GM19324 (cell line): ENCODE data around the gene CDYL2.

Experiments used
- ATAC-seq: cut with Tn5 transposase; IDR thresholded peaks from one replicate; pipeline ENCODE4 v1.9.1; 2021; ENCODE audit warnings: mild to moderate bottlenecking, moderate library complexity; ENCODE audit not compliant: unreplicated experiment, low FRiP score

The CDYL2 gene

GRCh38 chr16:80681436-80681835 is 123.0 kb downstream of the CDYL2 start:
- no peak for ATAC-seq

- ATAC-seq = no peak
These were observed 123.6 kb downstream of the CDYL2 start for GRCh38 chr16:80680839-80681238.

DNA sequence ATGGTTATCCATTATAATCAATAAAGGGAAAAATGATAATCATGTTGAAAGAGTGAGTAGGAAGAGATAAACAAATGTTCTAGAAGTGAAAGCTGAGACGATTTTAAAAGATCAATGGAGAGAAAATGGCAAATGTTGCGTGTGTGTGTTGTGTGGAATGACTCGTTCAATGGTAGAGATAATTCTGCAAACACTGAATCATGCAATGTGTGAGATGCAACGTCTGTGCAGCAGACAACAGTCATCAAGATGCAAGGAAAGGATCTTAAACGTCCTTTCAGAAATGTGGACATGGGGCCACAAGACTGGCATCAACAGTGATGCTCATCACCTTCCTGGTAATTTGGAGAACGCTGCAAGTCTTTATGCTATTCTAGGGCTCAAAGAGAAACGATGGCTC is 124.4 kb downstream of the CDYL2 start:
- ATAC-seq = no peak

DNA sequence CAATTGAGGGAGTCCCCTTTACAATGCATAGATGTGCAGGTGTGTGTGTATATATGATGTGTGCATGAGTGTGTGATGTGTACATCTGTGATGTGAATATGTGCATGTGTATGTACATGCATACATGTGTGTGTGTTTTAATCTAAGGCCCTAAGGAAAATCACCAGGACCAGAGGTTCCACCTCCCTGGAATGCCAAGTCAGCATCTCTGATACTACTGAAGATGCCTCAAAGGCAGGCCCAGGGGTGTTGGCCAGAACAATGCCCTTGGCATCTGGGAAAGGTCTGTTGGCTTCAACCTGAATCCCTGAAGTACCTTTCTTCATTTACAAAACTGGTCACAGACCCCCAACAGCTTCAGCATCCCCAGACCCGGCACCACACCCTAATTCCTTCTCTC is 129.5 kb downstream of the CDYL2 start:
- ATAC-seq = no peak

- no peak for ATAC-seq
These were observed 132.0 kb downstream of the CDYL2 start for GRCh38 chr16:80672379-80672778.

DNA sequence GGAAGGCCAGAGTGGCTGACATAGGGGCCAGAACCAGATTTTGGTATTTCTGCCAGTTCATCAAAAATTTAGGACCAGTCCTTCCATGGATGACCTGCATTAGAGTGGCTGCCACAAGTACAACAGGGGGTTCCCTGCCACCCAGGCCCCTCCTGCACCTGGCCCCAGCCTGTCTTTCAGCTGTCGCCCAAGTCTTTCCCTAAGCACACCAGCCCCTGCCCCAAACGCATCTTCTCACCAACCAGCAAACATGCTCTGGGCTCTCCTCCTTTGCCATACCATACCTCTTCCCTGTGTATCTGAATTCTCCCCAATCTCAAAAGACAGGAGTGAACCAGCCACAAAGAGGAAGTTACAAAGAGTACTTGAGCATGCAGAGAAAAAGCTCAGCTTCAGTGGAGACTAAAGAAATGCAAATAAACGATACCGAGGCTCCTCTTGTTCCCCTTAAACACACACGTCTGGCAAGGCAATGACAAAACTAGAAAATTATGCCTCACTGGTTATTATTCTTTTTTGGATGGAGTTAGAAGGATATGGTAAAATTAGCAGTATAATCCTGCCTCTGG is 133.0 kb downstream of the CDYL2 start:
- no peak for ATAC-seq

DNA sequence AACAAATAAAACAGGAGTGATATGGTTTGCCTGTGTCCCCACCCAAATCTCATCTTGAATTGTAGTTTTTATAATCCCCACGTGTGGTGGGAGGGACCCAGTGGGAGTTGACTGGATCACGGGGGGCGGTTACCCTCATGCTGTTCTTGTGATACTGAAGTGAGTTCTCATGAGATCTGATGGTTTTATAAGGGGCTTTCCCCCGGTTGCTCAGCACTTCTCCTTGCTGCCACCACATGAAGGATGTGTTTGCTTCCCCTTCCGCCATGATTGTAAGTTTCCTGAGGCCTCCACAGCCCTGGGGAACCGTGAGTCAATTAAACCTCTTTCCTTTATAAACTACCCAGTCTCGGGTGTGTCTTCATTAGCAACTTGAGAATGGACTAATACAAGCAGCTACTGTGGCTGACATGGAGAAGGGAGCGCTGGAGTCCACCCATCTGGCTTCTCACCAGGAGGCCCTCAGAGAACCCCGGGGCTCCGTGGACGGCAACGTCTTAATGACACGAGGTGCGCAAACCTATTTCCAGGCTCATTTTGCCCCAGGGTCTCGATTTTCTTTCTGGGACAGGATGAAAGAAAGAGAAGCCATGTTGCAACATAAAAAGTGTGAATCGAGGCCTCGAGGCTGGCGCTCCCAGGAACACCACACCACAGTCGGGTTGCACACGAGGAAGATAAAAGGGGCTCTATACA is 134.1 kb downstream of the CDYL2 start:
- no peak for ATAC-seq

- no peak for ATAC-seq
These were observed 134.7 kb downstream of the CDYL2 start for GRCh38 chr16:80669673-80670072.

DNA sequence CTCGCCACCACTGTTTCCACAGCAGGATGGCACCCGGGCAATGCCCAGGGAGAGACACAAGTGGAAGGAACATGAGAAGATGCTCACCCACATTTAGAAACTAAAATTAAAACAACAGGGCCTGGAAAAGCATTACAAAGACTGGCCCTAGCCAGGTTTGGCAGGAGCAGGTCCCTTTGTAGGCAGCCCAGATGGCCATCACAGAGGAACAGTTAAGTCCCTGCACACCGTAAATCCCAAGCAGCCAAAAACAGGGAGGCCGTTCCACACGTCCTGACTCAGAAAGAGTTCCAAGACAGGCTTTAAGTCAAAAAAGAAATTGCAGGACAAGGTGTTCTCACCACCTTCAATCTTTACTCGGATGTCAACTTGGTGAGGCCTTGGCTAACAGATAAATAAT is 136.5 kb downstream of the CDYL2 start:
- ATAC-seq = no peak

- ATAC-seq = no peak
These were observed 137.2 kb downstream of the CDYL2 start for GRCh38 chr16:80667251-80667560.

- ATAC-seq = no peak
These were observed 137.8 kb downstream of the CDYL2 start for GRCh38 chr16:80666378-80667250.

GRCh38 chr16:80665356-80665755 is 139.0 kb downstream of the CDYL2 start:
- ATAC-seq = no peak

DNA sequence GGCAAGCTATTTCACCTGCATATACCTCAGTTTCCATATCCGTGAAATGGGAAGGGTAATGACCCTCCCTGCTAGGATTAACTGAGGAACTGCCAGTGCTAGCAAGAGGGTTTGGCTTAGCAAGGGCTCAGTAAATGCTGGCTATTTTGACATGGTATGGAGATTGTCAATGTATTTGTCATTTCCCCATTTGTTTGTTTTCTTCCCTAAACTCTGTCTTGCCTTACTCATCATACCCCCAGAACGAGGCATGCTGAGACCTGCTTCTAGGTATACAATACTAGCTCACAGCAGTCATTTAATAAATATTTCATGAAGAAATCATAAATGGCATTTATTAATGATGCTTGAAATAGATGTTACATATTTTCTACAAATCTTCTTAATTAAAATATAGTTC is 139.6 kb downstream of the CDYL2 start:
- no peak for ATAC-seq

DNA sequence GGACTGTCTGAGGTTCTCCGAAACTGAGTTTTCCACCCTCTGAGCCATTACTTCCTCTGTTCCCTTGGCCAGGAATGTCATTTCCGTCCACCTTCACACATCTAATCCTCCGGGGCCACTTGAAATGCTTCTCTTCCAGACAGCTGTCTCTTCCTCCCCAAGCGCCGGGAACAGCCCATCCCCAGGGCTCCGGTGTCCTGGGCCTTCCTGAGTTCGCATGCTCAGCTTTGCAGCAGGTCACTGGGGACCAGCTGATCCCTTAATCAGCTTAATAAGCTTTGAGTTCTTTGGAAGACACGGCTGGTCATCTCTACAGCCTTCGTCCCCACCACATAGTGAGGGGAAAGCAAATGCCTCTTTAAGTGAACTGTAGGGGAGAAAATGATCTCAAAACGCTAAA is 140.2 kb downstream of the CDYL2 start:
- ATAC-seq = no peak

GRCh38 chr16:80663078-80663477 is 141.3 kb downstream of the CDYL2 start:
- ATAC-seq = no peak

- no peak for ATAC-seq
These were observed 144.5 kb downstream of the CDYL2 start for GRCh38 chr16:80659865-80660264.

DNA sequence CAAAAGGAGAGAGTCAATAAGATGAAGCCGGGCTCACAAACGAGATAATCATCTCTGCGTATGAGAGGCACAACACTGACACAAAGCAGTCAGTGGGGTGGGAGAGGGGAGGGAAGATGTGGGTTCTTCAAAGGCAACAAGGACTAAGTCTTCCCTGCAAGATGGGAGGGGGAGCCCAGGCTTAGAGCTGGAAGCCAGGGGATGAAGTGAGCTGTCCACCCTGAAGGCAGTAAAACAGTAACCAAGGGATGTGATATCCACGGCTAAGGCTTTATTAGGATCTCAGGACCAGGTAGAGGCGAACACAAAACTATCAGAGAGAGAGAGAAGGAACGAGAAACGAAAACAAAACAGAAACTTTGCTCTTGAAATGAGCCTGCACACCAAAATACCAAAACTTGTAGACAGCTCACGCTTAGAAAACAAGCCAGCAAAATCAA is 147.7 kb downstream of the CDYL2 start:
- peak; percentile 83 for ATAC-seq

DNA sequence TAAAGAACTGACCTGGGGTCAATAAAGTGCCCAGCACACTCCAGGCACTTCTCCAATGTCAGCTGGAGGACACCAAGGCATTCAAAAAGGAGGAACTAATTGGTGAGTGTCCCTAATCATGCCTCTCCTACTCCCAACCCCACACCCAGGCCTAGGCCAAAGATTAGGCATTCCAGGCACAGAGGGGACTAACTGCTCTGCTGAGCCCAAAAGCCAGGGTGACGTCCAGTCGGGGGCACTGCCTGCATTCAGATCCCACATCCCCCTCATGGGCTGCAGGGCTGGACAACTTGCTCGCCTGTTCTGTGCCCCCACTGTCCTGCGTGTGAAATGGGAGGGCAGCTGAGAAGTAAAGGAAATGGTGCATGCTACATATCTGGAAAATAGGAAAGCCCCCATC is 148.2 kb downstream of the CDYL2 start:
- ATAC-seq = no peak

GRCh38 chr16:80655751-80656150 is 148.6 kb downstream of the CDYL2 start:
- no peak for ATAC-seq

DNA sequence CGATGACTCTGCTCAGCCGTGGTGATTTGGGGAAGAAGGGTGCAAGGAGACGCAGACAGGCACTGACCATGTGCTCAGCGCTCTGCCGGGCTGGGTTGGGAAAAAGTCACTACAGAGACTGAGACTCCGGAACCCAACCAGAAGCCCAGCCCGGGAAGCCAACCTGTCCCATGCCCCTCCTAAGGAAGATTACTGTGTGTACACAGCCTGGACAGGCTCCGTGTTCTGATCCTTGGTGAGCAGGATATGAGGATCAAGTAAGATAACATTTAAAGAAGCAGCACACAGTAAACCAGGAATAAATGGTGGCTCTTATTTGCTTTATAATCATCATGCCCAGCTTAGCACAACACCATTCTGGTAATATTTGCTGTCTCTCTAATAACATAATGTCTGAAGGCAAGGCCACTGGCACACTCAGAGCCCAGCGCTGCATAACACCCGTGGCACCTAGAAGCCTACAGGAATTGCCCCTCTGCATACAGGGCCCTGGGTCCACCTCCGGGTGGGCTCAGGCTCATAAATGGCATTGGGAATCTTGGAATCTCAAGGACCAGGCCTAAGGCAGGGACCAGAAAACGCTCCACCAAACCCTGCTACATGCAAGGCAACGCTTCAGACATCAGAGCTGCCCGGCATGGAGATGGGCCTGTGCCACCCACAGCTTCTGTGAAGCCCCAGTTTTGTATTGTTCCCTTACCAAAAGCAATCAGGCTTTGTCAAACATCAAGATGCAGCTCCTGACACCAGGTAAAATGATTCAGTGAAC is 150.1 kb downstream of the CDYL2 start:
- no peak for ATAC-seq

DNA sequence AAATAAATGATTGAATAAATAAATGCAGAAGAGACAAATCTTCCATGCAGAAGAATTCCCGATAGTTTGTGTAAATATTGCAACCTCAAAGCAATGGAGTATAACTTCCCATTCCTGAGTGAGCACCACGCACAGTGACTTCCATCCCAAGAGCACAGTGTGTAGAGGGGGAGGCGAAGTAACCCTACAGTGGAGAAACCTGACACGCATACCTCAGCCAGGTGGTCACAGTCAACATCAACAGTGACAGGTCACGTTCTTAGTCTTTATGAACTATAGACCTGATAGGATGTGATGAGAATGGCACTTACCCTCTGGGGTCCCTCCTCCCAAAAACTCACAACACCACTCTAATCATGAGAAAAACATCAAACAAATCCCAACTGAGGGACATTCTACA is 152.0 kb downstream of the CDYL2 start:
- no peak for ATAC-seq
